Immature natural killer cell (primary cell): ENCODE measurements around the gene ORMDL1. TPM values are rescaled to one million over a fixed set of nuclear protein-coding genes. Genes with fewer than 3 reads are reported as not detected.

Source experiments
- DNase-seq, 3 donors: peaks; one replicate each; pipeline ENCODE4 v3.0.0; 2022; ENCODE audit warnings: mixed read lengths in 1 of 3
- H3K27ac Mint-ChIP-seq, 6 donors: one replicate each; pipeline ENCODE4 v1.8.0; 2020; ENCODE audit warnings: mixed read lengths in 6 of 6, mild to moderate bottlenecking in 5 of 6, inconsistent platforms in 4 of 6, moderate library complexity in 3 of 6
- H3K27me3 Mint-ChIP-seq, 3 donors: one replicate each; pipeline ENCODE4 v1.8.0; 2020 to 2021; ENCODE audit warnings: low read depth in 3 of 3, mild to moderate bottlenecking in 3 of 3, mixed read lengths in 3 of 3, moderate library complexity in 3 of 3, inconsistent platforms in 1 of 3
- H3K36me3 Mint-ChIP-seq, 3 donors: one replicate each; pipeline ENCODE4 v1.8.0; 2020; ENCODE audit warnings: mixed read lengths in 3 of 3, inconsistent platforms in 2 of 3, mild to moderate bottlenecking in 2 of 3
- H3K4me1 Mint-ChIP-seq, 2 donors: one replicate each; pipeline ENCODE4 v1.8.0; 2020; ENCODE audit warnings: inconsistent platforms in 2 of 2, mild to moderate bottlenecking in 2 of 2, mixed read lengths in 2 of 2, moderate library complexity in 1 of 2
- H3K4me3 Mint-ChIP-seq, 5 donors: one replicate each; pipeline ENCODE4 v1.8.0; 2020; ENCODE audit warnings: mild to moderate bottlenecking in 5 of 5, mixed read lengths in 5 of 5, inconsistent platforms in 3 of 5, moderate library complexity in 3 of 5
- H3K9me3 Mint-ChIP-seq, 6 donors: one replicate each; pipeline ENCODE4 v1.8.0; 2020; ENCODE audit warnings: mild to moderate bottlenecking in 6 of 6, mixed read lengths in 6 of 6, inconsistent platforms in 4 of 6, moderate library complexity in 3 of 6
- polyA plus RNA-seq, 3 donors: library from polyadenylated mRNA; unstranded; fragments of 300-500 nt; fragmentation: Illumina TruSeq; gene quantifications; one replicate each; pipeline ENCODE4 v1.2.3, GENCODE V29; 2021

ORMDL1 gene
- polyA plus RNA-seq, 3 donors from 2014 or later = 70.8 to 113 (median 85.2) TPM

GRCh38 chr2:189756311-189756952 lies 27.7 kb downstream of the ORMDL1 start:
- peaks cover 0 to 1% of the 10 kb centered on the region in 2 donors for H3K4me1 Mint-ChIP-seq
- H3K4me3 Mint-ChIP-seq = no peak overlapping the region
- no peaks in the 10 kb centered on the region for H3K27me3 Mint-ChIP-seq
- peak overlapping the region in 2 of 6 donors; percentile 7 to 8 for H3K27ac Mint-ChIP-seq
- H3K36me3 Mint-ChIP-seq = peaks cover 10 to 17% (median 16%) of the 10 kb centered on the region in 3 donors
- H3K9me3 Mint-ChIP-seq = no peaks in the 10 kb centered on the region
- DNase-seq = no peak

- H3K27me3 Mint-ChIP-seq = peaks cover 0 to 2% (median 2%) of the 10 kb centered on the region in 3 donors
- H3K27ac Mint-ChIP-seq = no peak overlapping the region
- H3K4me3 Mint-ChIP-seq = no peak overlapping the region
- peaks cover 13 to 26% (median 16%) of the 10 kb centered on the region in 3 donors for H3K36me3 Mint-ChIP-seq
- H3K4me1 Mint-ChIP-seq = no peaks in the 10 kb centered on the region
- DNase-seq = peak; percentile 24 to 35 (median 29)
- no peaks in the 10 kb centered on the region for H3K9me3 Mint-ChIP-seq
Measured at GRCh38 chr2:189751080-189751658, 33.0 kb downstream of the ORMDL1 start.

DNA sequence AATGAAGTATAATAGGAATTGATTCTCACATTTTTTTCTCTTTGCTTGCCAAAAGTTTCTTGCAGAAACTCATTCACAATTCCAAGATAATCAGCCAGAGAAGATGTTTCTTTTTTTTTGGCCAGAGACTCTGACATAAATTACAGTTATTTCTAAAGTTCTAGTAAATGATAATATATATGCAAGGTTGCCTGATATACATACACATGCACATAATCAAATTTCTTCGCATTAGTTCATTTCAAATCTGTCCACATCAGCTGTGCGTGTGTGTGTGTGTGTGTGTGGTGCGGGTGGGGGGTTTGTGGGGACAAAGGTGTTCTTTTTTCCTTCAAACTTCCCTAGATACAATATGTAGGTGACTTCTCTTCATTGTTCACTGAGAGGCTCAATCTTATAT lies 54.7 kb downstream of the ORMDL1 start:
- DNase-seq = no peak
- Mint-ChIP-seq H3K27ac (no peak overlapping the region), H3K4me3 (no peak overlapping the region), H3K36me3 (peaks cover 0 to 8% (median 0%) of the 10 kb centered on the region in 3 donors), H3K9me3 (no peaks in the 10 kb centered on the region), H3K27me3 (peaks cover 0 to 1% (median 0%) of the 10 kb centered on the region in 3 donors), H3K4me1 (no peaks in the 10 kb centered on the region)

DNA sequence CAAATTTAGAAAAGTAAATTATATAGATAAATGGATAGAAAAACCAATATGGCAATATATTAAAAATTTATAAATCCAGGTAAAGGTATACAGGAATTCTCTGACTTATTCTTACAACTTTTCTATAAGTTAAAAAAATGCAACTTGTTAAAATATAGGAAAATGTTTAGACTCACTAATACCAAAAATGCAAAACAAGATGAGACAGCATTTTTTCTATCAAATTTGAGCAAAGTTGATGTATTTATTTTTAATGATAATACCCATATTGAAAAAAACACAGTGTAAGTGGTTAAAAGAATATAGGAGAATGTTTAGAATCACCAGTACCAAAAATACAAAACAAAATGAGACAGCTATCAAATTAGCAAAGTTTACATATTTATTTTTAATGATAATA lies 57.3 kb downstream of the ORMDL1 start:
- H3K27ac Mint-ChIP-seq = no peak overlapping the region
- no peak overlapping the region for H3K4me3 Mint-ChIP-seq
- no peaks in the 10 kb centered on the region for H3K9me3 Mint-ChIP-seq
- no peak for DNase-seq
- H3K27me3 Mint-ChIP-seq = no peaks in the 10 kb centered on the region
- no peaks in the 10 kb centered on the region for H3K4me1 Mint-ChIP-seq
- peaks cover 0 to 2% (median 0%) of the 10 kb centered on the region in 3 donors for H3K36me3 Mint-ChIP-seq

- H3K4me1 Mint-ChIP-seq = no peaks in the 10 kb centered on the region
- H3K36me3 Mint-ChIP-seq = peaks cover 0 to 5% (median 3%) of the 10 kb centered on the region in 3 donors
- no peak for DNase-seq
- no peak overlapping the region for H3K4me3 Mint-ChIP-seq
- H3K9me3 Mint-ChIP-seq = no peaks in the 10 kb centered on the region
- no peaks in the 10 kb centered on the region for H3K27me3 Mint-ChIP-seq
- H3K27ac Mint-ChIP-seq = no peak overlapping the region
Measured at GRCh38 chr2:189726271-189726670, 57.9 kb downstream of the ORMDL1 start.

- H3K4me3 Mint-ChIP-seq = no peak overlapping the region
- no peaks in the 10 kb centered on the region for H3K27me3 Mint-ChIP-seq
- no peaks in the 10 kb centered on the region for H3K4me1 Mint-ChIP-seq
- H3K27ac Mint-ChIP-seq = no peak overlapping the region
- peaks cover 3 to 9% (median 9%) of the 10 kb centered on the region in 3 donors for H3K36me3 Mint-ChIP-seq
- no peaks in the 10 kb centered on the region for H3K9me3 Mint-ChIP-seq
- no peak for DNase-seq
Measured at GRCh38 chr2:189723192-189723591, 60.9 kb downstream of the ORMDL1 start.

Other genes starting within 250 kb of the ORMDL1 start
- 1 to 10 TPM; 2.3 to 6.5 (median 5.0) TPM for gene SLC40A1, start 203.6 kb downstream of the ORMDL1 start, polyA plus RNA-seq
- 10 to 100 TPM; 32.1 to 46.1 (median 33.2) TPM for gene ASNSD1, start 122.9 kb downstream of the ORMDL1 start, polyA plus RNA-seq
- 1 to 10 TPM; 5.7 to 9.2 (median 8.9) TPM for gene ANKAR, start 109.7 kb downstream of the ORMDL1 start, polyA plus RNA-seq
- 10 to 100 TPM in 2 of 3 donors, 1 to 10 TPM in 1; 9.6 to 10.2 (median 10.1) TPM for gene OSGEPL1, start 21.5 kb downstream of the ORMDL1 start, polyA plus RNA-seq
- 10 to 100 TPM in 2 of 3 donors, 1 to 10 TPM in 1; 6.3 to 20.1 (median 12.5) TPM for gene PMS1, start 111 bp upstream of the ORMDL1 start, polyA plus RNA-seq